Body of pancreas (tissue), 4 donors: Measurements from ENCODE around the gene TCFL5. TPM values are rescaled to one million over a fixed set of nuclear protein-coding genes. Genes with fewer than 3 reads are reported as not detected.
A peak's percentile ranks its signal among the peaks of the same experiment; 100 is the strongest.

Experiments used
- ATAC-seq: fragments of 150-250 bp; one replicate; pipeline ENCODE4 v1.9.1; 2016
- DNase-seq, 4 donors: peaks; one replicate each; pipeline ENCODE4 v3.0.0-alpha.2; 2019
- H3K27ac ChIP-seq, 4 donors: fragments of 200-600 bp; sonication (generic); 1 replicate in 3 of 4; 2 replicates in 1 of 4; pipeline versions ENCODE4 v1.5.1 to v1.6.1; 2016 to 2019; ENCODE audit warnings: mild to moderate bottlenecking in 1 of 4, mixed read lengths in 1 of 4, moderate library complexity in 1 of 4
- H3K27me3 ChIP-seq, 2 donors: fragments of 200-600 bp; sonication (generic); one replicate each; pipeline ENCODE4 v1.6.0; 2016; ENCODE audit warnings: mild to moderate bottlenecking in 1 of 2
- H3K36me3 ChIP-seq, 2 donors: fragments of 200-600 bp; sonication (generic); replicated peaks in 1 of 2; 2 replicates each; pipeline ENCODE4 v1.5.1; 2016; ENCODE audit warnings: low read depth in 2 of 2; ENCODE audit not compliant: insufficient read depth in 1 of 2
- H3K4me1 ChIP-seq: fragments of 200-600 bp; sonication (generic); one replicate; pipeline ENCODE4 v1.6.0; 2016
- H3K4me3 ChIP-seq, 2 donors: fragments of 200-600 bp; sonication (generic); 1 replicate in 1 of 2; 2 replicates in 1 of 2; pipeline ENCODE4 v1.5.1; 2016 to 2019
- H3K9me3 ChIP-seq, 3 donors: fragments of 200-600 bp; sonication (generic); 1 replicate in 2 of 3; 2 replicates in 1 of 3; pipeline ENCODE4 v1.5.1; 2016
- CTCF ChIP-seq, 7 experiments: fragments of 450-650 bp in 4 of 7; fragments of 200-600 bp in 3 of 7; sonication (generic) in 3 of 7; IDR thresholded peaks; one replicate each; pipeline ENCODE4 v1.5.1; 2016 to 2019; ENCODE audit warnings: antibody characterized with exemption in 7 of 7
- POLR2A ChIP-seq, 3 donors: fragments of 450-650 bp; IDR thresholded peaks; one replicate each; pipeline ENCODE4 v1.6.1; 2016; ENCODE audit warnings: antibody characterized with exemption in 3 of 3, mild to moderate bottlenecking in 2 of 3
- WGBS, 2 donors: methylation state at CpG; one replicate each; pipeline ENCODE4 v1.1.5; 2017; 5-methylcytosine and 5-hydroxymethylcytosine counted together
- intact Hi-C: fragments of 100-400 bp; cut with DNase I; formaldehyde crosslinking; loops from one replicate; pipeline ENCODE4 v1.15.1; 2023
- total RNA-seq, 2 donors: library from RNA; depleted of rRNA; stranded (reverse); fragments of >200 nt; gene quantifications; one replicate each; pipeline ENCODE4 v1.1.0, GENCODE V29; 2016

The TCFL5 gene
- total RNA-seq, 2 donors from 2014 or later: 2.0 to 7.5 TPM

GRCh38 chr20:62817975-62818591 lies 43.5 kb downstream of the TCFL5 start:
- Histone ChIP-seq H3K9me3 (no peaks in the 10 kb centered on the region), H3K4me1 (peaks cover 55% of the 10 kb centered on the region), H3K27ac (peak overlapping the region in 3 of 4 donors; percentile 41 to 52 (median 52)), H3K4me3 (no peak overlapping the region), H3K36me3 (no peaks in the 10 kb centered on the region), H3K27me3 (peaks cover 0 to 25% of the 10 kb centered on the region in 2 donors)
- no peak for ATAC-seq
- TF ChIP-seq POLR2A (IDR thresholded peaks at IDR 0.05) (no peak), CTCF (IDR thresholded peaks at IDR 0.05) (no peak)
- no peak for DNase-seq
- WGBS, 2 donors: 54 to 58% methylated on average over 2 to 12 of the region's 12 CpGs
- intact Hi-C loops: no loop called here

GRCh38 chr20:62816884-62817873 lies 44.4 kb downstream of the TCFL5 start, which contains the start of gene COL9A3:
TSS of gene COL9A3 (plus strand) at chr20:62817050. CDS start at chr20:62817065, 15 bp downstream.
- H3K27ac ChIP-seq: peak within 1 kb of the TSS in 2 of 4 donors; percentile 13 to 52
- peaks cover 49% of the 10 kb centered on the region for H3K4me1 ChIP-seq
- no peaks in the 10 kb centered on the region for H3K9me3 ChIP-seq
- TF ChIP-seq CTCF (IDR thresholded peaks at IDR 0.05): no peak
- no peak for TF ChIP-seq POLR2A (IDR thresholded peaks at IDR 0.05)
- H3K4me3 ChIP-seq: no peak within 1 kb of the TSS
- 6% methylated on average over 33 of the region's 108 CpGs; no CpG with 5 or more reads in 1 of the 2 donors for WGBS, 2 donors
- DNase-seq: peak in 2 of 4 donors; percentile 34 to 43
- peaks cover 0 to 25% of the 10 kb centered on the region in 2 donors for H3K27me3 ChIP-seq
- intact Hi-C loops: no loop called here
- peaks cover 4 to 5% of the 10 kb centered on the region in 2 donors for H3K36me3 ChIP-seq
- ATAC-seq: peak; percentile 51

- Histone ChIP-seq H3K36me3 (peaks cover 11 to 12% of the 10 kb centered on the region in 2 donors), H3K4me3 (no peak overlapping the region), H3K27me3 (peaks cover 0 to 25% of the 10 kb centered on the region in 2 donors), H3K27ac (no peak overlapping the region), H3K4me1 (peaks cover 49% of the 10 kb centered on the region), H3K9me3 (no peaks in the 10 kb centered on the region)
- ATAC-seq (peak; percentile 2), DNase-seq (no peak)
- TF ChIP-seq POLR2A (IDR thresholded peaks at IDR 0.05) (no peak), CTCF (IDR thresholded peaks at IDR 0.05) (no peak)
- intact Hi-C loops: no loop called here
- 0 to 3% methylated on average over 3 to 45 of the region's 57 CpGs for WGBS, 2 donors
These were observed 45.4 kb downstream of the TCFL5 start for GRCh38 chr20:62816031-62816883.

- ATAC-seq: no peak
- H3K36me3 ChIP-seq: peaks cover 13 to 14% of the 10 kb centered on the region in 2 donors
- no peaks in the 10 kb centered on the region for H3K9me3 ChIP-seq
- no peak overlapping the region for H3K4me3 ChIP-seq
- TF ChIP-seq POLR2A (IDR thresholded peaks at IDR 0.05): no peak
- TF ChIP-seq CTCF (IDR thresholded peaks at IDR 0.05): no peak
- H3K4me1 ChIP-seq: peaks cover 49% of the 10 kb centered on the region
- H3K27ac ChIP-seq: no peak overlapping the region
- peaks cover 0 to 25% of the 10 kb centered on the region in 2 donors for H3K27me3 ChIP-seq
- intact Hi-C loops: no loop called here
- DNase-seq: peak in 1 of 4 donors; percentile 47
- WGBS, 2 donors: 27 to 41% methylated on average over 20 to 24 of the region's 24 CpGs
These were observed 46.3 kb downstream of the TCFL5 start for GRCh38 chr20:62815066-62815991.
